Sigmoid colon (tissue), 7 donors: ENCODE data around the gene KLF17. TPM values are rescaled to one million over a fixed set of nuclear protein-coding genes. Genes with fewer than 3 reads are reported as not detected.

Source experiments
- DNase-seq: peaks from one replicate; pipeline ENCODE4 v3.0.0-alpha.2; 2019
- H3K27ac ChIP-seq, 4 donors: fragments of 200-600 bp; sonication (generic); one replicate each; pipeline ENCODE4 v1.5.1; 2016 to 2019; ENCODE audit warnings: mild to moderate bottlenecking in 1 of 4
- H3K27me3 ChIP-seq, 3 donors: fragments of 200-600 bp; sonication (generic); one replicate each; pipeline ENCODE4 v1.5.1; 2019; ENCODE audit warnings: mild to moderate bottlenecking in 1 of 3
- H3K36me3 ChIP-seq, 4 donors: fragments of 200-600 bp; sonication (generic); one replicate each; pipeline ENCODE4 v1.5.1; 2016 to 2019
- H3K4me1 ChIP-seq, 4 donors: fragments of 200-600 bp; sonication (generic); one replicate each; pipeline ENCODE4 v1.5.1; 2017 to 2019
- H3K4me3 ChIP-seq, 4 donors: fragments of 200-600 bp; sonication (generic); one replicate each; pipeline ENCODE4 v1.5.1; 2017 to 2019; ENCODE audit warnings: mild to moderate bottlenecking in 2 of 4, moderate library complexity in 1 of 4
- H3K9me3 ChIP-seq, 4 donors: fragments of 200-600 bp in 3 of 4; sonication (generic) in 3 of 4; one replicate each; pipeline versions ENCODE4 v1.5.1 to v1.6.1; 2013 to 2019
- CTCF ChIP-seq, 4 experiments: fragments of 450-650 bp in 3 of 4; fragments of 200-600 bp in 1 of 4; IDR thresholded peaks; one replicate each; pipeline ENCODE4 v1.5.1; 2016 to 2019; ENCODE audit warnings: antibody characterized with exemption in 4 of 4, mild to moderate bottlenecking in 3 of 4, moderate library complexity in 2 of 4
- EP300 ChIP-seq, 4 donors: sonication (generic); formaldehyde crosslinking; IDR thresholded peaks; one replicate each; pipeline ENCODE4 v1.6.1; 2017; ENCODE audit warnings: antibody characterized with exemption in 4 of 4
- POLR2A ChIP-seq, 2 donors: fragments of 450-650 bp; IDR thresholded peaks; one replicate each; pipeline ENCODE4 v1.6.1; 2016; ENCODE audit warnings: antibody characterized with exemption in 2 of 2, mild to moderate bottlenecking in 2 of 2, moderate library complexity in 2 of 2
- POLR2AphosphoS5 ChIP-seq, 4 donors: sonication (generic); formaldehyde crosslinking; IDR thresholded peaks; one replicate each; pipeline ENCODE4 v1.6.1; 2017; ENCODE audit warnings: antibody characterized with exemption in 4 of 4
- WGBS, 2 donors: extraction: QIAGEN DNeasy Blood & Tissue Kit; methylation state at CpG; one replicate each; pipeline ENCODE4 v1.1.7; 2013; 5-methylcytosine and 5-hydroxymethylcytosine counted together
- intact Hi-C: fragments of 100-400 bp; cut with DNase I; formaldehyde crosslinking; loops from one replicate; pipeline ENCODE4 v1.15.1; 2023
- polyA plus RNA-seq, 3 donors: library from polyadenylated mRNA; stranded (reverse); fragments of 200-250 nt; gene quantifications; one replicate each; pipeline ENCODE4 v1.2.3, GENCODE V29; 2013
- total RNA-seq, 4 donors: library from RNA; depleted of rRNA; stranded (reverse); fragments of >200 nt; gene quantifications; one replicate each; pipeline ENCODE4 v1.1.0, GENCODE V29; 2016
- donor health status: healthy with polysubstance abuse.
- donor health status: Bipolar disorder and iron deficiency.
- donor health status: healthy.

The KLF17 gene
- total and polyA plus RNA-seq, 7 donors, result 0.16 to 0.68 (median 0.28) TPM; not detected in 4

GRCh38 chr1:44151808-44152207, 33.2 kb downstream of the KLF17 start:
- Histone ChIP-seq H3K4me3 (no peak overlapping the region), H3K27me3 (no peaks in the 10 kb centered on the region), H3K9me3 (no peaks in the 10 kb centered on the region), H3K36me3 (no peaks in the 10 kb centered on the region), H3K4me1 (peaks cover 0 to 7% (median 0%) of the 10 kb centered on the region in 4 donors), H3K27ac (no peak overlapping the region)
- TF ChIP-seq POLR2A (IDR thresholded peaks at IDR 0.05) (no peak), POLR2AphosphoS5 (IDR thresholded peaks at IDR 0.05) (no peak), CTCF (IDR thresholded peaks at IDR 0.05) (no peak), EP300 (IDR thresholded peaks at IDR 0.05) (no peak)
- WGBS, 2 donors, result 20 to 49% methylated on average over 1 of the region's 1 CpG
- no peak for DNase-seq
- intact Hi-C loops, result no loop called here

- Histone ChIP-seq H3K4me3 (no peak overlapping the region), H3K36me3 (no peaks in the 10 kb centered on the region), H3K9me3 (no peaks in the 10 kb centered on the region), H3K27me3 (no peaks in the 10 kb centered on the region), H3K27ac (no peak overlapping the region), H3K4me1 (peaks cover 0 to 7% (median 0%) of the 10 kb centered on the region in 4 donors)
- no peak for TF ChIP-seq CTCF (IDR thresholded peaks at IDR 0.05)
- no peak for TF ChIP-seq POLR2AphosphoS5 (IDR thresholded peaks at IDR 0.05)
- no peak for TF ChIP-seq EP300 (IDR thresholded peaks at IDR 0.05)
- no peak for TF ChIP-seq POLR2A (IDR thresholded peaks at IDR 0.05)
- intact Hi-C loops, result no loop called here
- WGBS, 2 donors, result 83 to 89% methylated on average over 1 of the region's 1 CpG
- DNase-seq, result no peak
Measured at GRCh38 chr1:44152692-44153091, 34.1 kb downstream of the KLF17 start.

- TF ChIP-seq CTCF (IDR thresholded peaks at IDR 0.05) (no peak), EP300 (IDR thresholded peaks at IDR 0.05) (no peak), POLR2A (IDR thresholded peaks at IDR 0.05) (no peak), POLR2AphosphoS5 (IDR thresholded peaks at IDR 0.05) (no peak)
- Histone ChIP-seq H3K27ac (no peak overlapping the region), H3K9me3 (no peaks in the 10 kb centered on the region), H3K27me3 (no peaks in the 10 kb centered on the region), H3K4me1 (peaks cover 0 to 7% (median 0%) of the 10 kb centered on the region in 4 donors), H3K36me3 (no peaks in the 10 kb centered on the region), H3K4me3 (no peak overlapping the region)
- WGBS, 2 donors, result 84 to 88% methylated on average over 3 of the region's 3 CpGs
- intact Hi-C loops, result no loop called here
- no peak for DNase-seq
Measured at GRCh38 chr1:44154049-44154448, 35.4 kb downstream of the KLF17 start.

- 88 to 90% methylated on average over 1 of the region's 1 CpG for WGBS, 2 donors
- DNase-seq, result no peak
- intact Hi-C loops, result no loop called here
- H3K36me3 ChIP-seq, result no peaks in the 10 kb centered on the region
- no peaks in the 10 kb centered on the region for H3K27me3 ChIP-seq
- no peak overlapping the region for H3K27ac ChIP-seq
- peaks cover 0 to 7% (median 0%) of the 10 kb centered on the region in 4 donors for H3K4me1 ChIP-seq
- no peak overlapping the region for H3K4me3 ChIP-seq
- TF ChIP-seq POLR2A (IDR thresholded peaks at IDR 0.05) (no peak), CTCF (IDR thresholded peaks at IDR 0.05) (no peak), EP300 (IDR thresholded peaks at IDR 0.05) (no peak), POLR2AphosphoS5 (IDR thresholded peaks at IDR 0.05) (no peak)
- no peaks in the 10 kb centered on the region for H3K9me3 ChIP-seq
Measured at GRCh38 chr1:44157903-44158302, 39.3 kb downstream of the KLF17 start.

GRCh38 chr1:44158871-44159270, 40.2 kb downstream of the KLF17 start:
- DNase-seq, result no peak
- intact Hi-C loops, result no loop called here
- TF ChIP-seq POLR2A (IDR thresholded peaks at IDR 0.05), result no peak
- TF ChIP-seq EP300 (IDR thresholded peaks at IDR 0.05), result no peak
- no peak for TF ChIP-seq POLR2AphosphoS5 (IDR thresholded peaks at IDR 0.05)
- TF ChIP-seq CTCF (IDR thresholded peaks at IDR 0.05), result no peak
- H3K36me3 ChIP-seq, result no peaks in the 10 kb centered on the region
- no peak overlapping the region for H3K27ac ChIP-seq
- H3K4me1 ChIP-seq, result peaks cover 0 to 3% (median 0%) of the 10 kb centered on the region in 4 donors
- H3K27me3 ChIP-seq, result no peaks in the 10 kb centered on the region
- H3K4me3 ChIP-seq, result no peak overlapping the region
- H3K9me3 ChIP-seq, result no peaks in the 10 kb centered on the region
